HG03060 (cell line): ENCODE measurements around the gene MXRA7.
"Not testable (repeated sequence)": the region's sequence is repeated elsewhere in the genome, so short reads cannot be mapped to it uniquely, and the experiment has no call there.

Source experiments
- ATAC-seq: cut with Tn5 transposase; IDR thresholded peaks from one replicate; pipeline ENCODE4 v1.9.1; 2021; ENCODE audit warnings: low read depth, moderate number of reproducible peaks; ENCODE audit not compliant: unreplicated experiment

Gene MXRA7

DNA sequence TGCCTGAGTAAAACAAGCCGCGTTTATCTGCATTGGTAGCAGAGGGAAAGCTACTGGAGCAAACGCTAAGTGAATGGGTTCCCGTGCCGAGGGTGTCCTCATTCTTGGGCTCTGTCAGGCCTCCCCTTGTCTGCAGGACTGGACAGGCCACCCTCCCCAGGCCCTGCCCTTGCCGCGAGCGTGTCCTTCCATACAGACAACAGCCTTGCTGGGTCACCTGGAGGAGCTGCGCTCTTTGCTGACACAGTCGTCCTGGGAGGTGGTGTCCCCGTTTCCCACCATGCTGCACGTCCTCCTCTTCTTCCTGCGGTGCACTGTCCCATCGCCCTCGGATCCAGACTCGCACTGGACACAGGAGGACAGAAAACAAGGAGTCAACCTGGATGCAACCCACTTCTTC, 7.8 kb upstream of the MXRA7 start:
- ATAC-seq = no peak

DNA sequence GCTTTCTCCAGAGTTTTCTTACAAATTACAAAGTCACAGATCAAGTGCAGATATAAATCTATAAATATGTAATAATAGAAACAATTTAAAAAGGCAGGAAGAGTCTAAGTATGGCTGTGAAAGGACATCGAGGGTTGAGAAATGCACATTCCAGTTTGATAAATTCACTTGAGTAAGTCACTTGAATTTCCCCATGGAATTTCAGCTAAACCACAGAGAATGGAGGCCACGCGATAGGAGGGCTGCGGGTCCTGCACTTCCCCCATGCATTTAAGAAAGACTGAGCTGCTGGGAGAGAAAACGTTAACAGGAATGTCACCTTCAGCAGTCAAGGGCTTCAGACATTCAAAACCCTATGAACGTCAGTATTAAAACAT, 6.1 kb upstream of the MXRA7 start:
- ATAC-seq = no peak

DNA sequence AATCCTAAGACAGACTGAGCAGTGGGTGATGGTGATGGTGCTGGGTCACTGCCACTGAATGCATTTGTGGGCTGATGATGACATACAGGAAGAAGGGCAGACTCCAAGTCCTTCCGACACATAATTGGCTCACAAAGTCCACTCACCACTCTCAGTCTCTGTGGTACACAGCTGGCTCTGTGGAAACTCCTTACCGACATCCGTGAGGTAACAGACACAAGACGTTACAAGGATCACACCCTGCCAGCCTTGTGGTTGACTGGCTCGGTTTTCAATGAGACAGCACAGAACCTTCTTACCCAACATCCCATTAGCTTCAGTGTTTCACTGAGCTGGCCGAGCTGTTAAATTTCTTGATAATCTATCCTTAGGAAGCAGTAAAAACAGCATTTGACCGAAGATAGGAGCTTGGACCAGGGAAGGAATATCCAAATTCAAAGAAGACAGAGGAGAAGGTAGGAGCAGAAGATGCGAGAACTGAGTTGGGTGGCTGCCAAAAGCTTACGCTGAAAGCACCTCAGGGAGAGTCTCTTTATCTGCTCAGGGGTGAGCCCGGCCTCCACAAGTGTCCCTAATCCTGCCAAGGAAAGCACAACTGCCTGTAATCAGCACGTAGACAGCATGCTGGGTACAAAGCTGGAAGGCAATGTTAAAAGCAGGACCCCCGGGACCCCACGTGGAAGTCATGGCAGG, 5.5 kb upstream of the MXRA7 start:
- ATAC-seq = no peak

DNA sequence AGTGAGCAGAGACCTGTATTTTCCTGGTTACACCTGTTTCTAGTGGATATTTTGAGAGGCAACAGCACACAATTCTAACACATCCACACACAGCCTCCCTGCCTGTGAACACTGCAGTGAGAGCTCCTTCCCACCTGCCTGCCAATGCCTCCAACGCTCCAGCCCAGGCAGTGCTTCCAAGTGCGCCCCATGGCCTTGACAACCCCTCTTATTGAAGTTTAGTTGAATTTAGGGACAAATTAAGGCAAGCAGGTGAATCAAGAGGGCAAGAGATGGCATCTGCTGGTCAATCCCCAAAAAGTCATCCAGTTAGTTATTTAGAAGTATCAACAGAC, 4.7 kb upstream of the MXRA7 start:
- no peak for ATAC-seq

DNA sequence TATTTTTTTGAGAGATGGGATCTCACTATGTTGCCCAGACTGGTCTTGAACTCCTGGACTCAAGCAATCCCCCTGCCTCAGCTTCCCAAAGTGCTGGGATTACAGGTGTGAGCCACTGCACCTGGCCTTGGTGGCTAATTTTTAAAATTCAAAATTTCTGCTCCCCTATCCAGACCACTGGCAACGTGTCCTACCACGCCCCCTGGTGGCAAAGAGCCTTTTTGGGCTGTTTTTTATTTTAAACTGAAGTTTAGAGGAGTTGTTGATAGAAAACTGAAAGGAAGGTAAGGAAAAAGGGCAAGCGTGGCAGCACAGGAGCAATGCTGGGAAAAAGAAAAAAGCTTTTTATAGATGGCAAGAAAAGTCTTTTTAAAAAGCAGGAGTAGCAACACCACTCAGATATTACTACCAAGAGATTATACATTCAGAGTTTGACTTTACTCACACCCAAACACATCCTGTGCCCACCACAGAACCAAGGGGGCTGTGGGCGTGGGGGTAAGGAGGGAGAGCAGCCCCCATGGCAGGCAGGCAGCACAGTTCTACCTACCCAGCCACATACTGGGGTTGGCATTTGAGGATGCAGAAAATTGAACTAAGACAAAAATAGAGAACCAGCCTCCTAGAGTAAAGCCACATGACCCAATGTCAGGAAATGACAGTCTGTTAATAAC, 4.2 kb upstream of the MXRA7 start:
- no peak for ATAC-seq

DNA sequence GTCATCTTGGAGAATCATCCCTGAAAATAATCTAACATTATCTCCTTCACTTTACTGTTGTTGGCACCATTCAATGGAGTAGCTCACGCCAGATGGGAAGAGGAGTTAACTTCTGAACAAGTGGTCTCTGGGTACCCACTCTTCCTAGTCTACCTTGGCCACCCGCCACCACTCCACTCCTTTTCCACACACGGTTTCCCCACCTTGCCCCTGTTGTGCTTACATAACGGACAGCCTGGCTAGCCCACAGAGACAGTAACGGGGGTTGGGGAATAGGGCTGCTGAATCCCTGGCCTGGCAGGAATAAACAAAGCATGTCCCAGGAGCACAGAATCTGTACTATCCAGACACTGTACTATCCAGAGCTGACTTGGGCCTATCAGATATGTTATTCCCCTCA, 3.6 kb upstream of the MXRA7 start:
- no peak for ATAC-seq

DNA sequence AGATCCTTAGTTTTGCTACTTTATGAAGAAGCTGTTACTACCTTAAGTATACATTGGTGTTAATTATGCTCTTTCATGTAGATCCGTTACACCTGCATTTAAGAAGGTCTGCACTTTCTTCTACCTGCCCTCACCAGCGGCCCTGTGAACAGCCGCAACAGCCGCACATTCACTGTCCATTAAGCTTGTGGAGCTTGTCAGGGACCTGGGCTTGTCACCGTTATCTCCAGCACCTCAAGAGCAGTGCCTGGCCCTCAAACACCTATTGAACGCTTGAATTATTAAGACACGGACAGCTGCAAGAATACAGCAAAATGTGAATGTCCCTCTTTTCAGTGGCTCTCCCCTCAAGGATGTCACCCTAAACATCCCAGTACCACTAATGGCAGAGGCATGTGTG, 3.0 kb upstream of the MXRA7 start:
- no peak for ATAC-seq

DNA sequence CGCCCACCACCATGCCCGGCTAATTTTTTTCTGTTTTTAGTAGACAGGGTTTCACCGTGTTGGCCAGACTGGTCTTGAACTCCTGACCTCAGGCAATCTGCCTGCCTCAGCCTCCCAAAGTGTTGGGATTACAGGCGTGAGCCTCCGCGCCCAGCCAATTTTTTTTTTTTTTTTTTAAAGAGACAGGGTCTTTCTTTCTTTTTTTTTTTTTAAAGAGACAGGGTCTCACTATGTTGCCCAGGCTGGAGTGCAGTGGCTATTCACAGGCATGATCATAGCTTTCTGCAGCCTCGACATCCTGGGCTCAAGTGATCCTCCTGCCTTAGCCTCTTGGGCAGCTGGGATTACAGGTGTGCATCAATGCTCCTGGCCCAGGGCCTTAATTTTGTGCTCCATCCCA, 1.6 kb upstream of the MXRA7 start:
- not testable (repeated sequence) for ATAC-seq

DNA sequence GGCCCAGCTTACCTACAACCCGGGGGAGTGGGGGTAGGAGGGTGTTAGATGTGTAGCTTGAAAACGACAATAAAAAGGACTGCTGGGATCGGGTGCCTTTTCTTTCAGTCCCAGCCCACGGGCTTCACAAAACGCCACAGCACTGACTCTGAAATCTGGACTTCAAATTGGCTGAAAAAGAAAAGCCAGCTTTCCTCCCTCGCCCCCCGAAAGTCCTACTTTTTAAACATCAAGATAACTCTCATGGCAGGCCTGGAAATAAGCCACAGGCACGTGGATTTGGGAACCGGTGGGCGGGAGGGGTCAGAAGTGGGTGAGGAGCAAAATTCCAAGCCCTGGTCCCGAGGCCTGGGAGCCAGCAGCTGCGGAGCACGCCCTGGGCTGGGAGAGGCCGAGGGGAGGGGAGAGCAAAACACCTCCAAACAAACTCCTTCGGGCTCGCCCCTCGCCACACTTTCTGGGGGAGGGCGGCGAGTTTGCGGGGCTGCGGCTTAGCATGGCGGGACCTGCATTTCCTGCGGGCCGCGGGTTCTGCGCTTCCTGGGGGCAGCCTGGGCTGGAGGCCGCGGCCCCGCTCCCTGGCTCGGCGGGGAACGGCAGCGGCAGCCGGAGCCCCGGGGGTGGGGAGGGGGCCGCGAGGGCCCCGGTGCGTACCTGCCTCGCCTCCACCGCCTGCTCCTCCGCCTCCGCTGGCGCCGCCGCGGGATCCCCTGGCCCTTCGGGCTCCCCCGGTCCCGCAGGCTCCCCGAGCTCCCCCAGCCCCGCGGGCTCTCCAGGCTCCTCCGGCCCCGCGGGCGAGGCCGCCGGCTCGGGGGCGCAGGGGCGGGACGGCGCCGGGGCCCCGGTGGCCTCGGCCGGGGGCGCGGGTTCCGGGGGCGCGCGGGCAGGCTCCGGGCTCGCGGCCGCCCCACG, 558 bp downstream of the MXRA7 start:
- ATAC-seq = not testable (repeated sequence)

DNA sequence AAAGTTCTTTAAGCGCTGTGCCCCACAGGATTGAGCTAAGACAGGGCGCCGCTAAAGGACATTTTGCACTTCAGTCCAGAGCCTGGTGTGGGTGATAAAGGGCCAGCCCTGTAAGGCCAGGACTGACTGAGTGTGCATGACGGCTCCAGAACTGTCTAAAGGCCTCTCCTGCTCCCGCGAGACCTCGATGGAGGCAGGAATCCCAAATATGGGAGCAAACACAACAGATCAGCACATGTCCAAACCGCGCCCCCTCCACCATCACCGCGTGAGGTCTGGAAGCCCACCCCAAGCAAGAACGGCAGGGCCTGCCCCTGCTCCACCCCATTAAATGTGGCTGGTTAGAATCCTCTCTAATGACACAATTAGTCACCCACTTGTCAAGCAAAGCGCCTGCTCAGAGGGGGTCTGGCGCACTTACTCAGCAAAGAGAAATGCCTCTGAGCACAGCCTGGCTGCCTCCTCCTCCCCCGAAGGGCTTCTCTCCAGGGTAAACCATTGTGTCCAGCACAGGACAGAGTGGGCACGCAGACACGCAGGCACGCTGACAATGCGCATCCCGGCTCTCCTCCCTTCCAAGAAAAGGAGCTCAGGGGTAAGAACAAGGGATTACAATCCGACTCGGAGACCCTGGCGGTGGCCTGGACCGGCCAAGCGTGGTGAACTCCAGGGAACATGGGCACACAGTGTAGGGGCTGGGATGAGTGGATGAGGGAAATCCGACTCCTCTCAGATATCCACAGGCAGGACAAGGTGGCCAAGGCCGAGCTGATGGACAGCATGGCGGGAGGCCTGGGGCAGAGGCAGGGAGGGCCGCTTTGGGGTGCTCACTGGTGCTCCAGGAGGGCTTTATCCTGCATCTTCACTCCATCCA, 1.5 kb downstream of the MXRA7 start:
- no peak for ATAC-seq

DNA sequence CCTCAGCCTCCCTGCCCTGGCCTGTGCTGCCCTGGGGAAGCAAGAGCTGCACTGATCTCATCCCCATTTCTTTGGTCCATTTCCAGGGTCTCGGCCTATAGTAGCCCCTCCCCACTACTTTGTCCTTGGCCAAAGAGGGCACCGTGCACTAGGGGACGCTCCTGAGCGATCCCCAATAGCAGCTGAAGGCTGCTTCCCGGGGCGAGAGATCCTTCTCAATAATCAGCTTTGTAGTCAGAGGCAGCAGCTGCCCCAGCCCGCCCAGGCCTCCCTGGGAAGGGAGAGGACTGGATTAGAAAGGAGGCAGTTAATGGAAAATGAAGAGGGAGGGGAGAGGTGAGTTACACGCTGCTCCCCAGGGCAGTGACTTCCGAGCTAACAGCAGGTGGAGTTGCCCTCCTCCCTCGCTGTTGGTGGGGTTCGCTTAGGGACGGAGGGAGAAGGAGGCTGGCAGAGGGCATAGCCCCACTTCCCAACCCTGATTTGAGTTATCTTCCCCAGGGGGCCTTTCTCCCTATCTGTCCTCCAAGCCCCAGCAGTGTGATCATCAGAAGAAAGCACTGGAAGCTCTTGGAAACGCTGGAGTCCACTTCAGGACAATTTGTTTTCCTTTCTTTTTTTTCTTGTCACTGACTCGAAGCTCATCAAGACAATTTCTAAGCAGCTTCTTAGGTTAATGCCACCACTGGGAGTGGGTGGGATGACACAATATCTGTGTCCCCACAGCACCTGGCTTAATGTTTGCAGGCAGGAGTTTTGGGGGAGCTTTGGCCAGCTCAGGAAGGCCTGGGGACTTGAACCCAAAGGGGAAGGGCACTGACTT, 2.6 kb downstream of the MXRA7 start:
- ATAC-seq = no peak

DNA sequence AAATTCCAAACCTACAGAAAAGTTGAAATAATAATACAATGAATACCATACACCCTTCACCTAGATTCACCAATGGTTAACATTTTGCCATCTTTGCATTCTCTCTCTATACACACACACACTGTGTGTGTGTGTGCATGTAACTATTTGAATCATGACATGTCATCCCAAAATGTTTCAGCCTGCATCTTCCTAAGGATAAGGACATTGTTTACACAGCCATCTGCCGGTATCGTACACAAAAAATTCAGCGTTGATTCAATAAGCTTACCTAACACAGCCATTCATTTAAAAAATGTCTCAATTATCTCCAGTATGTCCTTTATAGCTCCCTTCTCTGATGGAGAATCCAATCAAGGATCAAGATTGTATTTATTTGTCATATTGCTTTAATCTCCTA, 3.9 kb downstream of the MXRA7 start:
- no peak for ATAC-seq

DNA sequence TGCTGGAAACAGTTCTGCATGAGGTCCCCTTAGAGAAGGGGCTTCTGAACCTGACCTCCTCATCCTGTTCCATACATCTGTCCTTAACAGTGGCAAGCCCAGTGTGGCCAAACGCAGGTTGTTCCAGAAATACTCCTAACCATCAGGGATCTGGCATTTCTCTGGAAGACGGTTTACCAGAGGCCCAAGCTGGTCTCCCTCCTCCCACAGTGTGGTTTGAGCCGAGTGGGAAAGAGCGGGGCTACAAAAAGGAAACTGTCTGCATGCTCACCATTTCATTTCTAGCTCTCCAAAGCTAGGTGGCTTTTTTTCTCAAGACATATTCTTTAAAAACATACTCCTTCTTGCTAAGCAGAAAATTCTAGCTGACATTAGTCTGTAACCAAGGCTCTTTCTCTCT, 6.0 kb downstream of the MXRA7 start:
- no peak for ATAC-seq

DNA sequence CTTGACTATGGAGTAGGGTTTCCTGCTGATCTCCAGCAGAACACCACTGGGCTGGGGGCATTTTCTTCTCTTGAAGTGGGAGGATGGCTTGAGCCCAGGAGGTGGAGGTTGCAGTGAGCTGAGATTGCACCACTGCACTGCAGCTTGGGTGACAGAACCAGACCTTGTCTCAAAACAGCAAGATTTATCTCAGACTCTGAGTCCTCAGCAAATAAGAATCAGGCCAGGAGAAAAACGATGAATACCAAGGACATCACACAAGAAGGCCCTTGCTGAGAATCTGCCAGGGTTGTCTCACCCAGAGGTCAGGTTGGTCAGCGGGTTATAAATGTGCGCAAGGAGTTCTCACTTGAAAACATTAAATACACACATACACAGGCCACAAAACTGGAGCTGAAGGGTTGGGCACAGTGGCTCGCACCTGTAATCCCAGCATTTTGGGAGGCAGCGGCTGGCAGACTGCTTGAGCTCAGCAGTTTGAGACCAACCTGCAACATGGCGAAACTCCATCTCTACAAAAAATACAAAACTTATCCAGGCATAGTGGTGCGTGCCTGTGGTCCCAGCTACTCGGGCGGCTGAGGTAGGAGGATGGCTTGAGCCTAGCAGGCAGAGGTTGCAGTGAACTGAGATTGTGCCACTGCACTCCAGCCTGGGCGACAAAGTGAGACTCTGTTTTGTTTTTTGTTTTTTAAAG, 7.7 kb downstream of the MXRA7 start:
- no peak for ATAC-seq

DNA sequence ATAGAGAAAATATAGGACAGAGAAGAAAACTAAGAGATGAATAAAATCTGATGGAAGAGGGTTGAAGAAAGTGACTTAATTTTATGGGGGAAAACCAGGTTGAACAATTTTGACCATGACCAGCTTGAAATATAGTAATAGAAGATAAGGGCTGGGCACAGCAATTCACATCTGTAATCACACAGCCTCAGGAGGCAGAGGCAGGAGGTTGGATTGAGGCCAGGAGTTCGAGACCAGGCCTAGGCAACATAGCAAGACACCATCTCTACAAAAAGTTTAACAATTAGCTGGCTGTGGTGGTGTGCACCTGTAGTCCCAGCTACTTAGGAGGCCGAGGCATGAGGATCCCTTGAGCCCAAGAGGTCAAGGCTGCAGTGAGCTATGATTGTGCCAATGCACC, 8.7 kb downstream of the MXRA7 start:
- no peak for ATAC-seq

DNA sequence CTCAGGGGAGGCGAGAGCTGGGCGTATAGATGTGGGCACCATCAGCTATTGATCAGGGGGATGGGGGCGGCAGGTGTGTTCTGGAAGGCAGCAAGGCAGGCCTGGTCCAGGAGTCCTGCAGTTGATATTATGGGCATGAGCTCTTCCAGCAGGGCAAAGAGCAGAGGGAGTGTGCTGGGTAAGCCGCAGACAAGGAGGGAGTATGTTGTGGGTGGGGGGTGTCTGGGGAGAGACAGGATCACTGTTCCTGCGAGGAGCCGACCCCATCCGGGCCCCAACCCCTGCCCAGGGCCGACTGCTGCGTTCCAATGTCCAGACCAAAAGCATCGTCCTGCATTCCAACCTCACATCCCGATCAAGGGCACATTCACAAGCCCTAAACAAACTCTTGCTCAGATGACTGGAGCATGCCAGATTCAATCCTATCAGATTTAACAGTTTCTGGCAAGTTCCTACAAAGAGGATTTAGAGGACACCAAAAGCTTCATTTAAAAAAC, 9.2 kb downstream of the MXRA7 start:
- no peak for ATAC-seq

DNA sequence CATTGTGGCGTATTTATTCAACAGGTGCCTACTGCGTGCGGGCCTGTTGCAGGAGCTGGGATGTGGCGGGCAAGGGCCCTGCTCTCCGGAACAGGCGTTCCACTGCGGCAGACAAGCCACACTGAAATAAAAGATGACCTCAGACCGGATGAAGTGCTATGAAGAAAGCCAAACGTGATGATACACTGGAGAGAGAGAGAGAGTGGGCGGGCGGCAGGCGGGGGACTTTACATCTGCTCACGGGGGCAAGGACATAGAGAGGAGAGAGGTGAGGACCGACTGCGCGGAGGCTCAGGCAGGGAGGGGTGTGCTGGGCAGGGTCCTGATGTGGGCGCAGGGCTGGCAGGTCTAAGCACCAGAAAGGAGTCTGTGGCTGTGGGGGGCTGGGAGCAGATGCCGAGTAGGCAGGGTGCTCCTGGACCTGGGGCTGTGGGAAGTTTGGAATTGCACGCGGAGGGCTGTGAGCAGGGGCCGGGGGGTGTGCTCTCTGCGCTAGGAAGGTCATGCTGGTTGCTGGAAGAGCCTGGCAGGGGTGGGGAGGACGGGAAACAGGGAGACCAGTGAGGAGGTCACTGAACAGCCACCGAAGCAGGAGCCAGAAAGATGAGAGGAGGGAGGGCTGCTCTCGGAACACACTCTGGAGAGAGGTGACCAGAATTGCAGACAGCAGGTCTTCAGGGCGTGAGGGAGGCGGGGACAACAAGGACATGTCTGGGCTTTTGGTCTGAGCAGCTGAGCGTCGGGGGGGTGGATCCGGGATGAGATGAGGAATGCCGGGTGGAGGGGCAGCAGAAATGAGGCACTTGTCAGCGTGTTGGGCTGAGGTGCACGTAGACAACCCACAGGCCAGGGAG, 9.9 kb downstream of the MXRA7 start:
- no peak for ATAC-seq

DNA sequence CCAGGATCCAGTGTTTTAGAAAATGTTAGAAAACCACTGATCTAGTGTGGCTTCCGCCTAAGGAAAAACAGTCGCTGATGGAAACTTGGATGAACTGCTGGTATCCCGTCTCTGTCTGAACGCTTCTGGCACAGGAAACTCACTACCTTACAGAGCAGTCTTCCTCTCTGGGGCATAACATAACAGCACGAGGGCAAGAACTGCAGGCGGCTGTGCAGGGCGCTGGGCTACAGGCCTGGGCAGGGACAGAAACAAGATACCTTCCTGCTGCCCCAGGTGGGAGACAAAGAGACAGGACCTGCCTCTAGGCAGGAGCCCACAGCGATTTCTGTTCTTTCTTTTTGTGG, 10.5 kb downstream of the MXRA7 start:
- ATAC-seq = no peak
